Right lobe of liver (tissue), 6 donors: ENCODE measurements around the gene GIMAP4. TPM values are rescaled to one million over a fixed set of nuclear protein-coding genes. Genes with fewer than 3 reads are reported as not detected.

Experiments used
- ATAC-seq, 4 donors: fragments of 200-7000 bp; cut with Tn5 transposase; one replicate each; pipeline ENCODE4 v1.9.1; 2020; ENCODE audit warnings: mild to moderate bottlenecking in 4 of 4, moderate library complexity in 4 of 4
- DNase-seq, 3 donors: peaks; one replicate each; pipeline ENCODE4 v3.0.0-alpha.2; 2020
- H3K27ac ChIP-seq, 3 donors: fragments of 200-600 bp; one replicate each; pipeline ENCODE4 v1.8.0; 2022
- H3K27me3 ChIP-seq, 2 donors: fragments of 200-600 bp; one replicate each; pipeline ENCODE4 v1.8.0; 2022
- H3K36me3 ChIP-seq, 4 donors: fragments of 200-600 bp; sonication (generic) in 1 of 4; one replicate each; pipeline versions ENCODE4 v1.5.1 to v1.8.0; 2017 to 2022; ENCODE audit warnings: control low read depth in 1 of 4
- H3K4me1 ChIP-seq, 4 donors: fragments of 200-600 bp; sonication (generic) in 1 of 4; one replicate each; pipeline versions ENCODE4 v1.5.1 to v1.8.0; 2017 to 2022; ENCODE audit warnings: control low read depth in 1 of 4
- H3K4me3 ChIP-seq, 3 donors: fragments of 200-600 bp; one replicate each; pipeline ENCODE4 v1.8.0; 2022
- H3K9me3 ChIP-seq, 4 donors: fragments of 200-600 bp; sonication (generic) in 1 of 4; one replicate each; pipeline versions ENCODE4 v1.5.1 to v1.8.0; 2017 to 2022; ENCODE audit warnings: control low read depth in 1 of 4
- POLR2A ChIP-seq: fragments of 450-650 bp; IDR thresholded peaks from one replicate; pipeline ENCODE4 v1.6.1; 2017; ENCODE audit warnings: antibody characterized with exemption, mild to moderate bottlenecking
- WGBS: methylation state at CpG from one replicate; pipeline ENCODE4 v1.1.6; 2018; ENCODE audit warnings: low coverage, low lambda C conversion rate; ENCODE audit not compliant: insufficient coverage; ENCODE audit errors: missing lambda C conversion rate; 5-methylcytosine and 5-hydroxymethylcytosine counted together
- intact Hi-C, 2 donors: fragments of 100-400 bp; cut with DNase I; formaldehyde crosslinking; loops; one replicate each; pipeline versions ENCODE4 v1.11.2 to v1.14.1; 2022
- total RNA-seq, 6 experiments: library from RNA; depleted of rRNA in 2 of 6; stranded (reverse); fragments of >200 nt in 2 of 6; fragmentation: NEBNext Ultra II Directional in 3 of 6; extraction: Animal tissue kit (Norgen Biotek cat#: 25700) in 3 of 6; gene quantifications; one replicate each; pipeline versions ENCODE4 v1.1.0 to v1.2.4, GENCODE V29; 2016 to 2023
- TF ChIP-seq, protein P1 (sequence below), 4 donors: fragments of 200-600 bp in 3 of 4; fragments of 450-650 bp in 1 of 4; IDR thresholded peaks; one replicate each; pipeline versions ENCODE4 v1.5.1 to v1.8.0; 2016 to 2022; ENCODE audit warnings: antibody characterized with exemption in 4 of 4, mild to moderate bottlenecking in 2 of 4
- donor health status: DM: no; HTN: yes; CAD: no.
- donor health status: DM: no; HTN: no; CAD: no.
- donor health status: DM: no; HTN: no; CAD: no.
- donor health status: DM: no; HTN: yes; CAD: no.
- donor health status: DM: no; HTN: yes; CAD: no.

GIMAP4 gene
- total RNA-seq, 6 experiments from 2014 or later, result 7.2 to 19.4 (median 12.3) TPM

DNA sequence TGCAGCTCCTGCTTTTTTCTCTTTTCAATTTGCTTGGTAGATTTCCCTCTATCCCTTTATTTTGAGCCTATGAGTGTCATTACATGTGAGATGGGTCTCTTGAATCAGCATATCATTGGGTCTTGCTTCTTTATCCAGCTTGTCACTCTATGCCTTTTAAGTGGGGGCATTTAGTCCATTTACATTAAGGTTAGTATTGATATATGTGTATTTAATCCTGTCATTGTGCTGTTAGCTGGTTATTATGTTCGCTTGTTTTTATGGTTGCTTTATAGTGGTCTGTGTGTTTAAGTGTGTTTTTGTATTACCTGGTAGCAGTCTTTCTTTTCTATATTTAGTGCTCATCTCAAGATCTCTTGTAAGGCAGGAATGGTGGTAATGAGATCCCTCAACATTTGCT is 35.5 kb upstream of the GIMAP4 start:
- intact Hi-C loops, result no loop called here
- no peak for ATAC-seq
- no peaks in the 10 kb centered on the region for H3K36me3 ChIP-seq
- H3K27me3 ChIP-seq, result no peaks in the 10 kb centered on the region
- no peaks in the 10 kb centered on the region for H3K9me3 ChIP-seq
- 67% methylated on average over 1 of the region's 1 CpG for WGBS
- DNase-seq, result no peak
- no peak for TF ChIP-seq POLR2A
- TF ChIP-seq, protein P1, sequence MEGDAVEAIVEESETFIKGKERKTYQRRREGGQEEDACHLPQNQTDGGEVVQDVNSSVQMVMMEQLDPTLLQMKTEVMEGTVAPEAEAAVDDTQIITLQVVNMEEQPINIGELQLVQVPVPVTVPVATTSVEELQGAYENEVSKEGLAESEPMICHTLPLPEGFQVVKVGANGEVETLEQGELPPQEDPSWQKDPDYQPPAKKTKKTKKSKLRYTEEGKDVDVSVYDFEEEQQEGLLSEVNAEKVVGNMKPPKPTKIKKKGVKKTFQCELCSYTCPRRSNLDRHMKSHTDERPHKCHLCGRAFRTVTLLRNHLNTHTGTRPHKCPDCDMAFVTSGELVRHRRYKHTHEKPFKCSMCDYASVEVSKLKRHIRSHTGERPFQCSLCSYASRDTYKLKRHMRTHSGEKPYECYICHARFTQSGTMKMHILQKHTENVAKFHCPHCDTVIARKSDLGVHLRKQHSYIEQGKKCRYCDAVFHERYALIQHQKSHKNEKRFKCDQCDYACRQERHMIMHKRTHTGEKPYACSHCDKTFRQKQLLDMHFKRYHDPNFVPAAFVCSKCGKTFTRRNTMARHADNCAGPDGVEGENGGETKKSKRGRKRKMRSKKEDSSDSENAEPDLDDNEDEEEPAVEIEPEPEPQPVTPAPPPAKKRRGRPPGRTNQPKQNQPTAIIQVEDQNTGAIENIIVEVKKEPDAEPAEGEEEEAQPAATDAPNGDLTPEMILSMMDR (IDR thresholded peaks at IDR 0.05), result no peak
- no peak overlapping the region for H3K4me3 ChIP-seq
- no peak overlapping the region for H3K27ac ChIP-seq
- H3K4me1 ChIP-seq, result no peaks in the 10 kb centered on the region

DNA sequence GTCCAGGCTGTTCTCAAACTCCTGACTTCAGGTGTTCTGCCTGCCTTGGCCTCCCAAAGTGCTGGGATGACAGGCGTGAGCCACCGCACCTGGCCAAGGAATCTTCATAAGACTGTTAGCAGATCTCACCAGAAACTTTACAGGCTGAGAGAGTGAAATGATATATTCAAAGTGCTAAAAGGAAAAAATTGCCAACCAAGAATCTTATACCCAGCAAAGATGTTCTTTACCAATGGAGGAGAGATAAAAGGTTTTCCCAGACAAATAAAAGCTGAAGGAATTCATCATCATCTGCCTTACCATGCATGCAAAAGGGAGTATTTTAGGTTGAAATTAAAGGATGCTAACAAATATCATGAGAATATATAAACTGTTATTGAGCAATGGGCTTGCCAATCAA is 28.9 kb upstream of the GIMAP4 start:
- Histone ChIP-seq H3K9me3 (peaks cover 0 to 6% (median under 1%) of the 10 kb centered on the region in 4 donors), H3K36me3 (no peaks in the 10 kb centered on the region), H3K27ac (no peak overlapping the region), H3K4me1 (no peaks in the 10 kb centered on the region), H3K27me3 (no peaks in the 10 kb centered on the region), H3K4me3 (no peak overlapping the region)
- no peak for DNase-seq
- TF ChIP-seq, protein P1 (IDR thresholded peaks at IDR 0.05), result no peak
- no peak for TF ChIP-seq POLR2A
- ATAC-seq, result no peak
- 90% methylated on average over 2 of the region's 2 CpGs for WGBS
- intact Hi-C loops, result no loop called here

GRCh38 chr7:150553163-150553562 is 14.0 kb upstream of the GIMAP4 start:
- no peaks in the 10 kb centered on the region for H3K27me3 ChIP-seq
- no peaks in the 10 kb centered on the region for H3K36me3 ChIP-seq
- no peak for DNase-seq
- intact Hi-C loops, result no loop called here
- no peak overlapping the region for H3K27ac ChIP-seq
- no peak for TF ChIP-seq POLR2A
- TF ChIP-seq, protein P1 (IDR thresholded peaks at IDR 0.05), result no peak
- peaks cover 0 to 6% (median 0%) of the 10 kb centered on the region in 4 donors for H3K9me3 ChIP-seq
- no peak for ATAC-seq
- no peaks in the 10 kb centered on the region for H3K4me1 ChIP-seq
- no peak overlapping the region for H3K4me3 ChIP-seq

DNA sequence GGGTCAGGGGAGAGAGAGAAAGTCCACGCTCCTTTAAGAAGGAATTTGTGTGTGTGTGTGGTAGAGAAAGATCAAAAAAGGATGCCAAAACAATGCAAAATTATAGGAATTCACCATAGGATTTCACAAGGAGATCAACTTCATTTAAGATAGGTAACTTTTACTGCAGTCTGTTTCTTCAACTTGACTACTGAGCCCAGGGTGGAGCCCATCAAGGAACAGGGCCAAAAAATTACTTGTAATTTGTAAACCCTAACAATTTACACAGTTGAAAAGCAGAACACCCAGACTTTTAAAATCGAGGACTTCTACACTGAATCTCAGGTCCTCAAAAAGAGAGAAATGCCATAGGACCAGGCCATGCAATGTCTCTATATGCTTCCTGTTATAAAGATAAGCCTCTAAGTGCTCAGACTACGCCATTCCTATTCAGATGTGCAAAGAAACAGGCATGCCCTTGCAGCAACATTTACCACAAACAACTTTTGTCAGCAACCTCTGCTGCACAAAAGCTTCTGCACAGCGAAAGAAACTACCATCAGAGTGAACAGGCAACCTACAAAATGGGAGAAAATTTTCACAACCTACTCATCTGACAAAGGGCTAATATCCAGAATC is 10.6 kb upstream of the GIMAP4 start:
- WGBS, result 22% methylated on average over 4 of the region's 4 CpGs
- TF ChIP-seq, protein P1 (IDR thresholded peaks at IDR 0.05), result no peak
- no peak for TF ChIP-seq POLR2A
- peak; percentile 53 to 80 (median 70) for ATAC-seq

GRCh38 chr7:150560486-150560885 is 6.7 kb upstream of the GIMAP4 start:
- WGBS, result no CpG with 5 or more reads among the region's 1 CpG
- H3K27ac ChIP-seq, result no peak overlapping the region
- no peak overlapping the region for H3K4me3 ChIP-seq
- no peak for TF ChIP-seq POLR2A
- TF ChIP-seq, protein P1 (IDR thresholded peaks at IDR 0.05), result no peak
- no peaks in the 10 kb centered on the region for H3K36me3 ChIP-seq
- no peaks in the 10 kb centered on the region for H3K4me1 ChIP-seq
- ATAC-seq (no peak), DNase-seq (no peak)
- H3K27me3 ChIP-seq, result no peaks in the 10 kb centered on the region
- intact Hi-C loops, result no loop called here
- no peaks in the 10 kb centered on the region for H3K9me3 ChIP-seq

More for the DNA sequence above, 10.6 kb upstream of the GIMAP4 start:
- no peak for DNase-seq
- H3K27ac ChIP-seq, result no peak overlapping the region
- H3K9me3 ChIP-seq, result no peaks in the 10 kb centered on the region
- H3K4me1 ChIP-seq, result no peaks in the 10 kb centered on the region
- no peak overlapping the region for H3K4me3 ChIP-seq
- H3K27me3 ChIP-seq, result no peaks in the 10 kb centered on the region
- intact Hi-C loops, result no loop called here
- H3K36me3 ChIP-seq, result no peaks in the 10 kb centered on the region
